Brain microvascular endothelial cell (primary cell): ENCODE measurements around the gene FAM227B.
A peak's percentile ranks its signal among the peaks of the same experiment; 100 is the strongest.
"Not testable (repeated sequence)": the region's sequence is repeated elsewhere in the genome, so short reads cannot be mapped to it uniquely, and the experiment has no call there.

Experiments used
- DNase-seq: peaks from one replicate; pipeline ENCODE4 v3.0.0-alpha.2; 2020
- H3K27ac ChIP-seq: fragments of 250-450 bp; sonication (Bioruptor Pico); 2 replicates; pipeline ENCODE4 v1.5.1; 2020; ENCODE audit warnings: mild to moderate bottlenecking, moderate library complexity
- H3K27me3 ChIP-seq: fragments of 250-450 bp; sonication (Bioruptor Pico); replicated peaks from 2 replicates; pipeline ENCODE4 v1.5.1; 2020; ENCODE audit warnings: mild to moderate bottlenecking
- H3K36me3 ChIP-seq: fragments of 250-450 bp; sonication (Bioruptor Pico); replicated peaks from 2 replicates; pipeline ENCODE4 v1.5.1; 2020; ENCODE audit warnings: mild to moderate bottlenecking
- H3K4me3 ChIP-seq: 2 replicates; pipeline ENCODE4 v1.5.1; 2011; ENCODE audit warnings: low read depth, mild to moderate bottlenecking, control low read depth, low read length, moderate library complexity
- in situ Hi-C: cut with HindIII; loops from 2 replicates; pipeline ENCODE4 v1.10.0; 2017; ENCODE audit warnings: low sequenced_read_pairs, low pct_ligation_motif_present
- TF ChIP-seq, protein P1 (sequence below): IDR thresholded peaks from 2 replicates; pipeline ENCODE4 v1.5.1; 2011; ENCODE audit warnings: low read depth, mild to moderate bottlenecking, moderate library complexity, low read length, control low read depth, inconsistent platforms; ENCODE audit errors: missing control alignments

The FAM227B gene

DNA sequence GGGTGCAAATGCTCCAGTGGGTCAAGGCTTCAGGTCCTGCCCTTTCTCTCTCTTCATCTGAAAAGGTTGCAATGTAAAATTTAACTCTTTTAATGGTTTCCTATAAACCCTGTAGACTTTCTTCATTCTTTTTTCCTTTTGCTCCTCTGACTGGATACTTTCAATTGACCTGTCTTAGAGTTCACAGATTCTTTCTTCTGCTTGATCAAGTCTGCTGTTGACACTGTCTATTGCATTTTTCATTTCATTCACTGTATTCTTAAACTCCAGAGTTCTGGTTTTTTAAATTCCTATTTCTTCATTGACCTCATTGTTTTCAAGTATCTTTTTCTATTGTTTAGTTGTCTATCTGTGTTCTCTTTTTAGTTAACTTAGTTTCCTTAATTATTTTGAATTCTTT is 82.1 kb downstream of the FAM227B start:
- no peak overlapping the region for H3K4me3 ChIP-seq
- in situ Hi-C loops = no loop called here
- TF ChIP-seq, protein P1, sequence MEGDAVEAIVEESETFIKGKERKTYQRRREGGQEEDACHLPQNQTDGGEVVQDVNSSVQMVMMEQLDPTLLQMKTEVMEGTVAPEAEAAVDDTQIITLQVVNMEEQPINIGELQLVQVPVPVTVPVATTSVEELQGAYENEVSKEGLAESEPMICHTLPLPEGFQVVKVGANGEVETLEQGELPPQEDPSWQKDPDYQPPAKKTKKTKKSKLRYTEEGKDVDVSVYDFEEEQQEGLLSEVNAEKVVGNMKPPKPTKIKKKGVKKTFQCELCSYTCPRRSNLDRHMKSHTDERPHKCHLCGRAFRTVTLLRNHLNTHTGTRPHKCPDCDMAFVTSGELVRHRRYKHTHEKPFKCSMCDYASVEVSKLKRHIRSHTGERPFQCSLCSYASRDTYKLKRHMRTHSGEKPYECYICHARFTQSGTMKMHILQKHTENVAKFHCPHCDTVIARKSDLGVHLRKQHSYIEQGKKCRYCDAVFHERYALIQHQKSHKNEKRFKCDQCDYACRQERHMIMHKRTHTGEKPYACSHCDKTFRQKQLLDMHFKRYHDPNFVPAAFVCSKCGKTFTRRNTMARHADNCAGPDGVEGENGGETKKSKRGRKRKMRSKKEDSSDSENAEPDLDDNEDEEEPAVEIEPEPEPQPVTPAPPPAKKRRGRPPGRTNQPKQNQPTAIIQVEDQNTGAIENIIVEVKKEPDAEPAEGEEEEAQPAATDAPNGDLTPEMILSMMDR = no peak

DNA sequence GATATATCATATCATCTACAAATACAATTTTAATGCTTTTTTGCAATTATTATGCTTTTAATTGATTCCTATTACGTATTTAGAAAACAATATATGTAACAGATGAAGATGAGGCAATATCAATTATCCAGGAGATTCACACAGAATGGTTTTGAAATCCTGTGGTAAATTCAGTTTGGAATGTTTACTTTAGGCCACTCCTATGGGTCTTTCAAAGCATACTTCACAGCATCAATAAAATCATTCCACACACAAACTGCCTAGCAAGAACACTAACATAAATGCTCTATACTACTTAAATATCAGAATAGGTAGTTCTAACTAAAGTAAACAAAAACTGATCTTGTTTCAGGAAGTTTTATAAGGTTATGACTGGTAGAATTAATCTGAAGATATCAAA is 90.5 kb downstream of the FAM227B start:
- Histone ChIP-seq H3K36me3 (no peaks in the 10 kb centered on the region), H3K4me3 (no peak overlapping the region), H3K27me3 (no peaks in the 10 kb centered on the region), H3K27ac (no peak overlapping the region)
- TF ChIP-seq, protein P1 = no peak
- no peak for DNase-seq
- in situ Hi-C loops = no loop called here

More for the DNA sequence above, 82.1 kb downstream of the FAM227B start:
- DNase-seq = no peak
- Histone ChIP-seq H3K27ac (no peak overlapping the region), H3K27me3 (no peaks in the 10 kb centered on the region), H3K36me3 (no peaks in the 10 kb centered on the region)

DNA sequence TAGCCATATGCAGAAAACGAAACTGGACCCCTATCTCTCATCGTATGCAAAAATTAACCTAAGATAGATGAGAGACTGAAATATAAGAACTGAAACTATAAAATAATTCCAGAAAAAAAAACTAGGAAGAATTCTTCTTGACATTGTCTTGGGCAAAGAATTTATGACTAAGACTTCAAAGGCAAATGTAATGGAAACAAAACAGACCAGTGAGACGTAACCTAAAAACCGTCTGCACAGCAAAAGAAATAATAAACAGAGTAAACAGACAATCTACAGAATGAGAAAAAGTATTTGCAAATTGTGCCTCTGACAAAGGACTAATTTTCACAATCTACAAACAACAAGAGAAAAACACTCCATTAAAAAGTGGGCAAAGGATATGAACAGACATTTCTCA is 92.3 kb downstream of the FAM227B start:
- Histone ChIP-seq H3K27ac (no peak overlapping the region), H3K36me3 (no peaks in the 10 kb centered on the region), H3K27me3 (no peaks in the 10 kb centered on the region), H3K4me3 (no peak overlapping the region)
- no peak for DNase-seq
- TF ChIP-seq, protein P1 = no peak
- in situ Hi-C loops = no loop called here

DNA sequence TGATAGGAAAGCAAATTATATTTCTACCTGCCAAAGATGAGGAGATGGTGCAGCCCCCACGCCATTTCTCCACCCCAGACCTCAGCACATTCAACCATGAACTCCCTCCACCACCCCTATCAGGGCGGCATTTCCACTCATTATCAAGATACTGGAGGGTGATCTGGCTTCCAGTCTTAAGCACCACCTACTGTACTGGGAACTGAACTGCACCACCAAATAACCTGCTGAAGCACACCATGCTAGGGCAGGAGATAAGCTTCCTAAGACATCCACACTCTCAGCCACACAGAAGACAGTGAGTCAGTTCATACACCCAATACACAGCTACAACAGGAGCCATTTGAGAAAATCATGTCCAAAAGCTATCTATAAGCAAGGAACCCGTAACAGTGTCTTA is 98.8 kb downstream of the FAM227B start:
- H3K27ac ChIP-seq = no peak overlapping the region
- in situ Hi-C loops = no loop called here
- H3K36me3 ChIP-seq = no peaks in the 10 kb centered on the region
- H3K4me3 ChIP-seq = no peak overlapping the region
- H3K27me3 ChIP-seq = no peaks in the 10 kb centered on the region
- DNase-seq = peak; percentile 43
- TF ChIP-seq, protein P1 = peak; percentile 44

DNA sequence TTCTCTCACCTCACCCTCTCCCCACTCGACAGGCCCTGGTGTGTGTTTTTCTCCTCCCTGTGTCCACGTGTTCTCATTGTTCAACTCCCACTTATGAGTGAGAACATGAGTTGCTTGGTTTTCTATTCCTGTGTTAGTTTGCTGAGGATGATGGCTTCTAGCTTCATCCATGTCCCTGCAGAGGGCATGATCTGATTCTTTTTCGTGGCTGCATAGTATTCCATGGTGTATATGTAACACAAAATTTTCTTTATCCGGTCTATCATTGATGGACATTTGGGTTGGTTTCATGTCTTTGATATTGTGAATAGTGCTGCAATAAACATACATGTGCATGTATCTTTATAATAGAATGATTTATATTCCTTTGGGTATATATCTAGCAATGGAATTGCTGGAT is 107.9 kb downstream of the FAM227B start:
- H3K27ac ChIP-seq, DNase-seq, H3K4me3 ChIP-seq, H3K27me3 ChIP-seq, in situ Hi-C loops, H3K36me3 ChIP-seq: not testable (repeated sequence)

DNA sequence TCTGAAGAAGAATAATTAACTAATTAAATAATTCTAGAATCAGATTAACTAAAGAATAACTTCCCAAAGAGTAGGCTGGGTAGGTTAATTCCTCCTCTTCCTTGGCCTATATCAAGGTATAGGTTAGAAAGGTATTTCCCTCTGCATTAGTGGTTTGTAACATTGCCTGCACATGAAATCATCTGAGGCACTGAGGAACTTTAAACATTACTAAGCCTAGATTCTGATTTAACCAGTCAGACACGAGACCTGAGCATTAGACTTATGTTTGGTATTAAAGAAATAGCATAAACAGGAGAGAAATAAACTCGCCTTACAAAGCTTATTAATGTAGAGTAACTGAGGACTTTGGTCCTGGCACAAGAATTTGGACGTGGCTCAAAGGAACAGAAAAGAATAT is 113.4 kb downstream of the FAM227B start:
- no peak for DNase-seq
- no peaks in the 10 kb centered on the region for H3K27me3 ChIP-seq
- H3K36me3 ChIP-seq = no peaks in the 10 kb centered on the region
- TF ChIP-seq, protein P1 = no peak
- no peak overlapping the region for H3K4me3 ChIP-seq
- in situ Hi-C loops = no loop called here
- H3K27ac ChIP-seq = no peak overlapping the region
